Measurements from ENCODE around the gene EDN3. TPM values are rescaled to one million over a fixed set of nuclear protein-coding genes. Genes with fewer than 3 reads are reported as not detected.

The EDN3 gene
- total RNA-seq, 4 donors from 2014 or later: 10.5 to 89.5 (median 53.6) TPM

DNA sequence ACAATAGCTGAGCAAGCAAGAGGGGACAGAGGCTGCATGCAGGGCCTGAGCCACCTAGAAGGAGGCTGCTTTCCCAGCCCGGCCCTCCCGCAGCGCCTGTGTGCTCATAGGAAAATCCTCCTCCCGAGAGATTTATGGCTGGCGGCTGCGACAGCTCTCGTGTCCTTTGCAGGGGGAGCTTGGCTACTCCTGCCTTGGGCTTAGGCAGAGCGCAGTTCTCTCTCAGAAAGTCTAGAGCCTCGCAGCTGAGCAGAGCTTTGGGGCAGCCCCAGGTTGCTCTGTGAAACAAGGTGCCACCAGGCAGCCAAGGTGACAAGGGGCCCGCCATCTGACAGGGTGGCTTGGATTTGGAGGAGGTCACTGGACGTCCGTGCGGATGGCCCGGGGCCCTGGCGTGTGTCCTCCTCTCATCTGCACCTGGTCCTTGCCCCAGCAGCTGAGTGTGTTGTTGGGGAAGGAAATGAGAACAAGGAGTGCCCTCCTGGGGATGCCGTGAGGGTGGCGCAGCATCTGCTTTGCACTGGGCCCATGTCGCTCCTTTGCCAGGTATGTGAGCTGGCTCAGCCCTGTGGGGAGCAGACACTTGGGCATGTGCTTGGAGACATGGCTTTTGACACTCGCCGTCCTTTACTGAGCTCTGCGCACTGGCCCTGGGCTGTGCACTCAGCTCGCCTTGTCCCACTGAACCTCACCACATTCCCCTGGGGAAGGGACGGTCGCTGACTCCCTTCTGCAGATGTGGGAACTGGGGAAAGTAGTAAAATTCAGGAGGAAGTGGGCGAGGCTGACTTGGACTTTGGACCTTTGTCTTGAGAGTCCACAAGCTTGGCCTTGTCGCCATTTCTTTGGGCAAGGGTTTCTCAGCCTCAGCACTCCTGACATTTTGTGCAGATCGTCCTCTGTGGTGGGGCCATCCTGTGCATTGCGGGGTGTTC lies 41.9 kb downstream of the EDN3 start:
- Histone ChIP-seq H3K9me3 (no peaks in the 10 kb centered on the region), H3K27ac (no peak overlapping the region), H3K36me3 (no peaks in the 10 kb centered on the region), H3K4me3 (replicated peaks in 1 of 3) (no peak overlapping the region), H3K4me1 (no peaks in the 10 kb centered on the region), H3K27me3 (no peaks in the 10 kb centered on the region)
- no peak for DNase-seq
- 83 to 87% methylated on average over 18 to 28 of the region's 28 CpGs for WGBS, 2 donors
- no peak for TF ChIP-seq CTCF (IDR thresholded peaks at IDR 0.05)
- TF ChIP-seq POLR2A (IDR thresholded peaks at IDR 0.05): no peak
- intact Hi-C loops (cut with DNase I): no loop called here

DNA sequence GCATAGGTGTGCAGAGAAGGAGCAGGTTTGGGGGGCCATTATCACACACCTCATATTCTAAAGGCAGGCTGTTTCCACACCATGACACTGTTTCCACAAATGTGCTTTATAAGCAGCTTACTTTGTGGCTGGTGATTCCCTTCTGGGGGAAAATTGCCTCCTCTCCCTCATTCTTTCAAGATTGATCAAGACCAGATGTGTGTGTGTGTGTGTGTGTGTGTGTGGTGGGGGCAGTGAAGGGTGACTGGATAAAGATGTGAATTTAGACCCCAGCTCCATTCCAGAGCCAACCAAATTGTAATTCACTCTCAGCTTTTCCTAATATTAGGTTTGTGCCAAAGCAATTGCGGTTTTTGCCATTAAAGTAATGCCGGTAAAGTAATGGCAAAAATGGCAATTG lies 45.6 kb downstream of the EDN3 start:
- no peak for DNase-seq
- Histone ChIP-seq H3K27me3 (no peaks in the 10 kb centered on the region), H3K27ac (no peak overlapping the region), H3K4me3 (replicated peaks in 1 of 3) (no peak overlapping the region), H3K36me3 (no peaks in the 10 kb centered on the region), H3K4me1 (no peaks in the 10 kb centered on the region), H3K9me3 (no peaks in the 10 kb centered on the region)
- intact Hi-C loops (cut with DNase I): no loop called here
- TF ChIP-seq CTCF (IDR thresholded peaks at IDR 0.05) (no peak), POLR2A (IDR thresholded peaks at IDR 0.05) (no peak)
- 90 to 94% methylated on average over 2 of the region's 2 CpGs for WGBS, 2 donors

DNA sequence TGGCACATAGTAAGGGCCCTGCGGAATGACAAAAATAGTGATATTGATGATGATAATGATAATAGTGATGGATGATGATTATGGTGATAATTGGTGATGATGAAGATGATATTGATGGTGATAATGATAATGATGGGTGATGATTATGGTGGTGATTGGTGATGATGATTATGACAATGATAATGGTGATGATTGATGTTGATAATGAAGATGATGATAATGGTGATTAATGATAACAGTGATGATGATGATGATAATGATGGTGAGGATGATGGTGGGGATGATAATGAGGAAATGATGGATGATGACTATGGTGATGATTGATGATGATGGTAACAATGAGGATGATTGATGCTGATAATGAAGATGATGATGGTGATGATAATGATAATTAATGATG lies 48.9 kb downstream of the EDN3 start:
- Histone ChIP-seq H3K4me3 (replicated peaks in 1 of 3) (no peak overlapping the region), H3K4me1 (peaks cover 10 to 15% of the 10 kb centered on the region in 2 donors), H3K27me3 (no peaks in the 10 kb centered on the region), H3K36me3 (no peaks in the 10 kb centered on the region), H3K27ac (no peak overlapping the region), H3K9me3 (no peaks in the 10 kb centered on the region)
- WGBS, 2 donors: 97 to 98% methylated on average over 1 of the region's 1 CpG
- TF ChIP-seq POLR2A (IDR thresholded peaks at IDR 0.05) (no peak), CTCF (IDR thresholded peaks at IDR 0.05) (no peak)
- intact Hi-C loops (cut with DNase I): no loop called here
- no peak for DNase-seq

DNA sequence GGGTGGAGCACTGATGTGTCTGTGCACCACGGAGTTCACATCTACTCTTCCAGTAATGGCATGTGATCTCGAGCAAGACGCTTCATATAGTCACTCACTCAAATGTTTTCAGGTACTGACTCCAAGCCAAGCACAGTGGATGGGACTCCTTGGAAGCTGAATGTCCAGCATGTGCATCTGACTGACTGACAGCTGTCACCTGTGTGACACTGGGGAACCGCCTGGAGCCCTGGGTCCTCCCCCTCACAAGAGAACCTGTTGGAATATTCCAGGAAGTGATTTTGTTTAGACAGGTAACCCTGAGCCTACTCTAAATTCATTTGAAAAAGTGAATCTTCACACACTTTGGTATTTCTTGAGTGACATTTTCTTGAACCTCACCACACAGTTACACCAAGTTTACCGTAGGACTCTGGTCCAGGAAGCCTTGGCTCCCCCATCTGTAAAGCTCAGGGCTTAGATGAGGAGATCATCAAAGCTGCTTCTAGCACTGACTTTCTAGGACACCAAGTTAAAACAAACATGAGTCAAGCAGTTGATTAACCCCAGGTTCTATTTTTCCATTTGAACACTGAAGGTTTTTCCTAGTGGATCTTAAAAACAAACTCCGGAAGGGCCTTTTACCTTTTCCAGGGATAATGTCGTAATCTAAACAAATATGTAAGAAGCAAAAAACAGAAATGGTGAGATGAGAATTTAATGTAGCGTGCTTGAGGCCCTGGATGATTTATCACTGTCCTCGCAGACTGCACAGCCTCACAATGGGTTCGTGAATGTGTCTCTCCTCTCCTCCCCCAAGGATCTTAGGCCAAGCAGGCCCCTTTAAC lies 50.1 kb downstream of the EDN3 start:
- intact Hi-C loops (cut with DNase I): no loop called here
- TF ChIP-seq CTCF (IDR thresholded peaks at IDR 0.05): no peak
- no peak for TF ChIP-seq POLR2A (IDR thresholded peaks at IDR 0.05)
- 82 to 87% methylated on average over 8 to 10 of the region's 10 CpGs for WGBS, 2 donors

More for the DNA sequence above, 50.1 kb downstream of the EDN3 start:
- H3K27me3 ChIP-seq: no peaks in the 10 kb centered on the region
- no peak overlapping the region for H3K4me3 ChIP-seq (replicated peaks in 1 of 3)
- no peaks in the 10 kb centered on the region for H3K36me3 ChIP-seq
- no peaks in the 10 kb centered on the region for H3K9me3 ChIP-seq
- H3K4me1 ChIP-seq: peaks cover 10 to 15% of the 10 kb centered on the region in 2 donors
- no peak overlapping the region for H3K27ac ChIP-seq
- no peak for DNase-seq

Measured in thyroid gland (tissue), 4 donors.